Inflammatory macrophage (primary cell): ENCODE results near the gene FARP1.

Experiments
- DNase-seq, 2 donors: peaks; one replicate each; pipeline ENCODE4 v3.0.0-alpha.2; 2020 to 2022

Gene FARP1

DNA sequence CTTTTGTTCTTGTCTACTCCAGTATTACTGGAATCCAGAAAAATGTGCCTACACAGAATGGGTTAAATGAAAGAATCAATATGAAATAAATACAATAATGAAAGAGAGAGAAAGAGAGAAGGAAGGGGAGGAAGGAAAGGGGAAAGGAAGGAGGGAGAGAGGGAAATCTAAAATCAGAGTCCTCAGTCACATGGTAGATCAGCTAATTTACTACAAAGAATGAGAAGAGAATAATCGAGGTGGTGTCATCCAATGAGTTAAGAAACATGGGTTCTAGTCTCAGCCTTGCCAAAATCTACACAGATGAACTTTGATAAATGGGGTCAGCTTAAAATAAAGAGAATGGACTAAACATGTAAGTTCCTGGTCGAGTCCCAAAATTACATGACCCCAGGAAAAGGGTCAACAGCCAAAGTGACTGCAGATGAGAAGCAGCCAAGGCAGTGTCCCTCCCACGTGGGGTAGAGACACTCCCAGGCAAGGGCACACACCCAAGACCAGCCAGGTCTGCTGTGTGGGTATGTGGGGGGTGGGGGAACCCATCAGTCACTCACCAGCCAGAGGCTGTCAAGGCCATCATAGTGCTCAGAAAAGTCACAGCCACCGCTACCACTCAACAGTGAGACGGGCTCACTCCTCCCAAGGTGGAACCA lies 330.4 kb downstream of the FARP1 start:
- no peak for DNase-seq

DNA sequence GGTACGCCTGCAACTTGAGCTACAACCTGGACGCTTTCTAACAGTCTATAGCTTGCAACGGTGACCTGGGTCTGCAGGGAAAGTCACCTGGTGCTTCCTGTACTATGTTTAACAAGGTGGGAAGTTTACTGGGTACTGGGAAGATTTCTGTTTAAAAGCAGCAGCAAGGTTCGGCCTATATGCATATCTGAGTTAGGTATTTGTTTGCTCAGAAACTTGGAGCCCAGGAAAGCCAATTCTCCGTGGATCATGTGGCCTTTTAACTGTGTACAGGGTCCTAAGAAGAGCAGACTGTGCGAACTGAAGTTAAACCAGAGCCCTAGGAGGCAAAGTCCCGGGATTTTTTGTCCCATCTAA lies 330.9 kb downstream of the FARP1 start:
- DNase-seq: no peak

DNA sequence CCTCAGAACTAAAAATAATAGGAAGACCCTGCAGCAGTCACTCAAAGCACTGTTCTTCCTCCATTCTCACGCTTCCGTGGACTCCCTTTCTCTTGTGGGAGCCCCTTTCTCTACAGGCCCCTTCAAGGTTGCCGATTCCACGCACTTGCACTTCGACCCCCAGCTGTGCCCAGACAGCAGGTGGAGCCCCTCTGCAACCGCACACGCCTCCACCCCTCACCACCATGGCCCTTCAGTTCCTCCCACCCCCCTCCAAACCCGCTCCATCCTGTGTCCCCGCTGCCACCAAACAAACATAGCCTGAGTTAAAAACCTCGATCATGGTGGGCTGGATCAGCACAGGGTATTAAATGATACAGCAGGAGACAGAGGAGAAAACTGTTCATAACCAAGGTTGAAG lies 331.4 kb downstream of the FARP1 start:
- DNase-seq: no peak

- DNase-seq: no peak
These were observed 331.9 kb downstream of the FARP1 start for GRCh38 chr13:98474761-98475160.

- peak; percentile 76 to 80 for DNase-seq
These were observed 332.6 kb downstream of the FARP1 start for GRCh38 chr13:98475522-98475921.

DNA sequence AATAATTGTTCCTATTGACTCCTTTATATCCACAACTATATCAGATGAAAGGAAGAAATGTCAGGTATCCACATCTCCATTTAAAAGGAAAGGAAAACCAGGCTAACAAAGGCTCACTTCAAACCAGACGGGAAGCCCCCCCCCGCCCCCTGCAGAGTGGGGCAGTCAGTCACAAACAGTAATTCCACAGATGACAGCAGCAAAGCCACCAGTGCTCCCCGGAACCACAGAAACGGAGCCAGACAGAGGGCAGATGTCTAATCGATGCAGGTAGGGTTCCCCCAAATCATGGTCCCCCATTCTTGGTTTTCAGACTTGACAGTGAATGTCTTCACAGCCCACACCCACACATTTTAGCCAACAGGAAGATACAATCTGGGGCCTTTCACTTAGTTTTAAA lies 333.2 kb downstream of the FARP1 start:
- no peak for DNase-seq

DNA sequence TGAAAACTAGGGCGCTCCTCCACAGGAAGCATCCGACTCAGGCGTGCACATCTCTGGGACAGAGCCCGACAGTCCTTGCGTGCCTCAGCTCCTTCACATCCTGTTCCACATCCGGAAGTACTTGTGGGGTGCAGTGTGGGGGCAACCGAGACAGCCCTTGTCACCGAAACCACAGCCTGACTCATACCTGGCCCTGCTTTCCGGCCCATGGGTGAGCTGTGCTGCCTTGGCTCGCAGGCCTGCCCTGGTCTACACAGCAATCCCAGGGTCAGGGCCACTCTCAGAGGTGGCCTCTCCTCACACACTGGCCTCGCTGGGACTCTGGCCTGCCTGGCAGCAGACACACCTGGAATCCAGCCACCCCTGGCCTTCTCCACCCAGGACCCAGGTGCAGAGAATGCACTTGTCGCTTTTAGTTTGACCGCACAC lies 333.7 kb downstream of the FARP1 start:
- DNase-seq: peak; percentile 72 to 91

GRCh38 chr13:98478189-98479129 lies 335.6 kb downstream of the FARP1 start:
- DNase-seq: peak in 1 of 2 donors; percentile 14

- no peak for DNase-seq
These were observed 336.7 kb downstream of the FARP1 start for GRCh38 chr13:98479496-98480003.

GRCh38 chr13:98480915-98481877 lies 338.3 kb downstream of the FARP1 start:
- peak; percentile 40 to 73 for DNase-seq

GRCh38 chr13:98482476-98483444 lies 339.9 kb downstream of the FARP1 start:
- DNase-seq: peak in 1 of 2 donors; percentile 54

- DNase-seq: no peak
These were observed 340.9 kb downstream of the FARP1 start for GRCh38 chr13:98483601-98484288.

DNA sequence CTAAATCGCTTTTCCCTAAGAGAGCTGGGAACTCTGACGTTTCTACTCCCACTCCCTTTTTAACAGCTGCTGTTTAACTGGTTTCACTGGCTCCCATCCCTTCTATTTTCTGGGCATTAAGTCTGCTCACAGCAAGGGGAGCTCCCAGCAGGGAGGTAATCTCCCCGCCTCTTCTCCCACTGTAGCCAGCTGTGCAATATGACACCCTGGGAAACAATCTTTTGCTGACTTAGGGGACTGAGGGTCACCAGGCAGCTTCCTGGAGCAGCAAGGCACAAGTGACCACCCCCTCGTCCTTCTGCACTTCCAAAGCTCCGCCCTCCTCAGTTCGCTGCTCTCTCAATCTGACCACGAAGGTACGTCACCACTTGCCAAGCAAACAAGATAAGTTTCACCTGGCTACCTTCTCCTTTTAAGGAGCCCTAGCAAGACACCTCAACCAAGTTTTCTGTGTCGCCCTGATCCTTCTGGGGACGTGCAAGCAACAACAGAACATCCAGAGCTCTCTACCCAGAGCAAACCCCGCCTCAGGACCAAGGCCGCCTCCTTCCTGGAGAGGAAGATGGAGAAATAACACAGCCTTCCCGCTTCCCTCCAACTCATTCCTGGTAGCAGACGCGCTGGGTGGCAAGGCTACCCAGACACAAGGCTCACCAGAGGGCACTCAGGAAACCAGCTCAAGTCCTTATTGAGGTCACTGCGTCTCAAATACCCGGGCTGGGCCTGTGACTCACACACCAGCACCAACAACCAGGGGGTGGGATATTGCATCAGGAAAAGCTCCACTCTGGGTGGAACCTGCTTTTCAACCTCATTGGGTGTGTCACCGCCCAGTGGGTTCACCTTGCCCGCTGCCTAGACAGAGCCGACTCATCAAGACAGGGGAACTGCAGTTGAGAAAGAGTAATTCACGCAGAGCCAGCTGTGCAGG lies 341.7 kb downstream of the FARP1 start:
- peak; percentile 93 to 95 for DNase-seq

DNA sequence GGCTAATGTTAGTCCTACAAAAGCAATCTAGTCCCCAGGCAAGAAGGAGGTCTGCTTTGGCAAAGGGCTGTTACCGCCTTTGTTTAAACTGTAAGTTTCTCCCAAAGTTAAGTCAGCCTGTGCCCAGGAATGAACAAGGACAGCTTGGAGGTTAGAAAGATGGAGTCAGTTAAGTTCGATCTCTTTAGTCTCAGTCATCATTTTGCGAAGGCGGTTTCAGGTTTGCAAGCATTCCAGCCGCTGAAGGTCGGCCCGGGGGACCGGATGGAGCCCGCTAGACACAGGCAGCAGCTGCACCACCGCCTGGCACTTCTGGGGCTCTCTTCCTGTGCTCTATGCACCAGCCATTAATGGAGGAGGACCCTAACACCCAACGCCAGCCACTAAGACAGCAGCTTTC lies 342.7 kb downstream of the FARP1 start:
- DNase-seq: no peak

DNA sequence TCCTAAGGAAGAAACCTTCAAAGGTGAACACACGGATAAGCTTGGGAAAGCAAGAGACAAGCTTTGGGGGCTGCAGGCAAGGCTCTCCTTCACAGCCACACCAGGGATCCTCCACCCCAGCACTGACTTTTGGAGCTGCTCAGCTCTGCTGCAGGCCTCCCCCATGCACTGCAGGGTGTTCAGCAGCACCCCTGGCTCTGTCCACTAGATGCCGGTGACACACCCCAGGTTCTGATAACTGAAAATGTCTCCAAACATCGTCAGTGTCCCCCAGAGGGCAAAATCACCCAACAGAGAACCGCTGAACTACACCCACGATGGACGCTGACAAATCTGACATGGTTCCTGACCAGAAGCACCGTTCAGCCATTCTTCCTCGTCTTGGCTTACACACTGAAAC lies 343.5 kb downstream of the FARP1 start:
- no peak for DNase-seq

- no peak for DNase-seq
These were observed 344.1 kb downstream of the FARP1 start for GRCh38 chr13:98487016-98487415.

- DNase-seq: no peak
These were observed 344.6 kb downstream of the FARP1 start for GRCh38 chr13:98487522-98487921.

GRCh38 chr13:98488736-98489135 lies 345.8 kb downstream of the FARP1 start:
- DNase-seq: no peak

- no peak for DNase-seq
These were observed 346.7 kb downstream of the FARP1 start for GRCh38 chr13:98489446-98490194.
